Smooth muscle cell (in vitro differentiated cells): ENCODE results near the gene CTCF. TPM values are rescaled to one million over a fixed set of nuclear protein-coding genes. Genes with fewer than 3 reads are reported as not detected.

Experiments
- DNase-seq: peaks from one replicate; lab custom pipeline; 2025; ENCODE audit not compliant: unreplicated experiment; lab: John Stamatoyannopoulos, UW
- H2AFZ ChIP-seq: fragments of 200-600 bp; sonication (generic); 2 replicates; pipeline ENCODE4 v1.6.0; 2016; ENCODE audit warnings: antibody characterized with exemption, low read depth, mild to moderate bottlenecking
- H3F3A ChIP-seq: fragments of 200-600 bp; sonication (generic); 2 replicates; pipeline ENCODE4 v1.6.0; 2017; ENCODE audit warnings: antibody characterized with exemption, low read depth
- H3K27ac ChIP-seq: fragments of 200-600 bp; sonication (generic); 2 replicates; pipeline ENCODE4 v1.5.1; 2016; ENCODE audit warnings: low read depth, mild to moderate bottlenecking
- H3K27me3 ChIP-seq: fragments of 200-600 bp; sonication (generic); 2 replicates; pipeline ENCODE4 v1.6.1; 2016; ENCODE audit warnings: low read depth, mild to moderate bottlenecking
- H3K36me3 ChIP-seq: fragments of 200-600 bp; sonication (generic); 2 replicates; pipeline ENCODE4 v1.5.1; 2016; ENCODE audit warnings: low read depth
- H3K4me1 ChIP-seq: fragments of 200-600 bp; sonication (generic); 2 replicates; pipeline ENCODE4 v1.5.1; 2016; ENCODE audit warnings: low read depth
- H3K4me2 ChIP-seq: fragments of 200-600 bp; sonication (generic); 2 replicates; pipeline ENCODE4 v1.6.0; 2016; ENCODE audit warnings: mild to moderate bottlenecking
- H3K4me3 ChIP-seq: fragments of 200-600 bp; sonication (generic); 2 replicates; pipeline ENCODE4 v1.5.1; 2016; ENCODE audit warnings: mild to moderate bottlenecking
- H3K79me2 ChIP-seq: fragments of 200-600 bp; sonication (generic); 2 replicates; pipeline ENCODE4 v1.6.0; 2016; ENCODE audit warnings: low read depth, mild to moderate bottlenecking
- H3K9ac ChIP-seq: fragments of 200-600 bp; sonication (generic); 2 replicates; pipeline ENCODE4 v1.6.0; 2016; ENCODE audit warnings: low read depth
- H3K9me3 ChIP-seq: fragments of 200-600 bp; sonication (generic); replicated peaks from 2 replicates; pipeline ENCODE4 v1.5.1; 2016; ENCODE audit warnings: low read depth
- H4K20me1 ChIP-seq: fragments of 200-600 bp; sonication (generic); 2 replicates; pipeline ENCODE4 v1.6.0; 2016; ENCODE audit warnings: low read depth
- WGBS: methylation state at CpG from one replicate; pipeline ENCODE4 v1.1.7; 2016; ENCODE audit warnings: low lambda C conversion rate; 5-methylcytosine and 5-hydroxymethylcytosine counted together
- polyA plus RNA-seq: library from polyadenylated mRNA; unstranded; fragments of >200 nt; fragmentation: Nextera tagmentation; extraction: Ambion mirVana; gene quantifications from 2 replicates; pipeline ENCODE4 v1.2.1, GENCODE V29; 2016
- total RNA-seq: library from RNA; depleted of rRNA; stranded (reverse); fragments of >200 nt; gene quantifications from 2 replicates; pipeline ENCODE4 v1.2.3, GENCODE V29; 2014
- TF ChIP-seq, protein P1 (sequence below): fragments of 200-600 bp; sonication (generic); IDR thresholded peaks from 2 replicates; pipeline ENCODE4 v1.5.1; 2017; ENCODE audit warnings: borderline replicate concordance, mild to moderate bottlenecking, antibody characterized with exemption; ENCODE audit not compliant: insufficient read depth, poor library complexity, severe bottlenecking

CTCF gene
- total and polyA plus RNA-seq, 2 experiments from 2014 or later, result 28.4 to 32.4 TPM

DNA sequence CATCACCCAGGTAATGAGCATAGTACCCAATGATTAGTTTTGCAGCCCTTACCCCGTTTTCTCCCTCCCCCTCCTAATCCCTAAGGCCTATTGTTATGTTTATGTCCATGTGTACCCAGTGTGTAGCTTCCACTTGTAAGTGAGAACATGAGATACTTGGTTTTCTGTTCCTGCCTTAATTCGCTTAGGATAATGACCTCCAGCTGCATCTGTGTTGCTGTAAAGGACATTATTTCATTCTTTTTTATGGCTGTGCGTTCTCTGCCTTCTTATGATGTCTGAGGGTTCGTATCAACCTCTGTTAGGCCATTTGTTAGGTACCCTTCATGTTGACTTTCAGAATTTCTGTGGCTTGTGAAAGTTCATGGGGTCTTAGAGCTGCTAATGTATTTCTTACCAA lies 31.0 kb downstream of the CTCF start:
- no peak overlapping the region for H3K4me3 ChIP-seq
- TF ChIP-seq, protein P1, sequence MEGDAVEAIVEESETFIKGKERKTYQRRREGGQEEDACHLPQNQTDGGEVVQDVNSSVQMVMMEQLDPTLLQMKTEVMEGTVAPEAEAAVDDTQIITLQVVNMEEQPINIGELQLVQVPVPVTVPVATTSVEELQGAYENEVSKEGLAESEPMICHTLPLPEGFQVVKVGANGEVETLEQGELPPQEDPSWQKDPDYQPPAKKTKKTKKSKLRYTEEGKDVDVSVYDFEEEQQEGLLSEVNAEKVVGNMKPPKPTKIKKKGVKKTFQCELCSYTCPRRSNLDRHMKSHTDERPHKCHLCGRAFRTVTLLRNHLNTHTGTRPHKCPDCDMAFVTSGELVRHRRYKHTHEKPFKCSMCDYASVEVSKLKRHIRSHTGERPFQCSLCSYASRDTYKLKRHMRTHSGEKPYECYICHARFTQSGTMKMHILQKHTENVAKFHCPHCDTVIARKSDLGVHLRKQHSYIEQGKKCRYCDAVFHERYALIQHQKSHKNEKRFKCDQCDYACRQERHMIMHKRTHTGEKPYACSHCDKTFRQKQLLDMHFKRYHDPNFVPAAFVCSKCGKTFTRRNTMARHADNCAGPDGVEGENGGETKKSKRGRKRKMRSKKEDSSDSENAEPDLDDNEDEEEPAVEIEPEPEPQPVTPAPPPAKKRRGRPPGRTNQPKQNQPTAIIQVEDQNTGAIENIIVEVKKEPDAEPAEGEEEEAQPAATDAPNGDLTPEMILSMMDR, result no peak
- peaks cover 5% of the 10 kb centered on the region for H3K4me1 ChIP-seq
- peaks cover 53% of the 10 kb centered on the region for H4K20me1 ChIP-seq
- H3K27ac ChIP-seq, result no peak overlapping the region
- no peaks in the 10 kb centered on the region for H3K9me3 ChIP-seq
- H2AFZ ChIP-seq, result no peak overlapping the region
- no peaks in the 10 kb centered on the region for H3K27me3 ChIP-seq
- H3K4me2 ChIP-seq, result no peak overlapping the region
- H3K79me2 ChIP-seq, result peaks cover 45% of the 10 kb centered on the region
- H3K9ac ChIP-seq, result no peak overlapping the region
- peaks cover 7% of the 10 kb centered on the region for H3K36me3 ChIP-seq
- H3F3A ChIP-seq, result peaks cover 3% of the 10 kb centered on the region
- no peak for DNase-seq
- 91% methylated on average over 4 of the region's 4 CpGs for WGBS

DNA sequence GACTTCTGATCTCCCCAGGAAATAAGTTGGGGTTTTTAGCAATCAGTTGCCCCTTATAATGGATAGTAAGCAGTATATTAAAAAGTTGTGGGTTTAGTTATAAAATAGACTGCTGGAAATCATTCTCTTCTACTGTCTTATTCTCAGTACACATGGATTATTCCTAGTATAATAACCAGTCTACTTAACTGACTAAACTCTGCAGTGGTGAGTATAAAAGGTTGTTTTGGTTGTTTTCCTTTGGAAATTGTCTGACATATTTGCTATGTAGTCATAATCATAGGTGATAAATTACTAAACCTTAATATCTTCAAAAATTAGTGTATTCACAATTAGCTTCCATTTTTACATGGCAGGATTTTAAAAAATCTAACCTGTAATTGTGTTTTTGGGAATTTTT lies 31.4 kb downstream of the CTCF start:
- H4K20me1 ChIP-seq, result peaks cover 57% of the 10 kb centered on the region
- TF ChIP-seq, protein P1, result no peak
- peaks cover 7% of the 10 kb centered on the region for H3K36me3 ChIP-seq
- no peak overlapping the region for H3K27ac ChIP-seq
- no peak overlapping the region for H3K4me3 ChIP-seq
- peaks cover 3% of the 10 kb centered on the region for H3F3A ChIP-seq
- H3K4me1 ChIP-seq, result peaks cover 5% of the 10 kb centered on the region
- no peak for DNase-seq
- H3K79me2 ChIP-seq, result peaks cover 49% of the 10 kb centered on the region
- no peaks in the 10 kb centered on the region for H3K9me3 ChIP-seq
- no peaks in the 10 kb centered on the region for H3K27me3 ChIP-seq
- H3K4me2 ChIP-seq, result no peak overlapping the region
- no peak overlapping the region for H2AFZ ChIP-seq
- H3K9ac ChIP-seq, result no peak overlapping the region

DNA sequence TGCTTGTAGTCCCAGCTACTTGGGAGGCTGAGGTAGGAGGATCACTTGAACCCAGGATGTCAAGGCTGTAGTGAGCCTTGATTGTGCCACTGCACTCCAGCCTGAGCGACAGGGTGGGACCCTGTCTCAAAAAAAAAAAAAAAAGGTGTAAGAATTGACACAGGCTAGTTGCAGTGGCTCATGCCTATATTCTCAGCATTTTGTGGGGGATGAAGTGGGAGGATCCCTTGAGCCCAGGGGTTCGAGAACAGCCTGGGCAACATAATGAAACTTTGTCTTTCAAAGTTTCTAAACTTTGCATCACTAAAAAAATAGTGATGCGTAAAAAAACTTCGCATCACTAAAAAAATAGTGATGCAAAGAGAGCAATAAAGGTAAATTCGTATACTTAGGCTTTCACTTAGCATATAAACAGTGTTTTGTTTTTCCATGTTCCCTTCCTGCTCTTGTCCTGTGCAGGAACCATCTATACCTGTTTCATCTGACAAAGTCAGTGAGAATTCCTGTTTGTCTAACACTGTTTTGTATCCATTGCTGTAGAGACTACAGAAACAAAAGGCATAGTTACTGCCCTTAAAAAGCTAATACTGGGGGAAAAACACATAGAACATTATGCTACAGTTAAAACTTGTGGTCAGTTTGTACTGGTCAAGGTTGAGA lies 32.1 kb downstream of the CTCF start:
- Histone ChIP-seq H3K9me3 (no peaks in the 10 kb centered on the region), H3K4me3 (no peak overlapping the region), H4K20me1 (peaks cover 63% of the 10 kb centered on the region), H3K79me2 (peaks cover 53% of the 10 kb centered on the region), H3K27me3 (no peaks in the 10 kb centered on the region), H3F3A (peaks cover 3% of the 10 kb centered on the region), H2AFZ (no peak overlapping the region), H3K9ac (no peak overlapping the region), H3K4me1 (peaks cover 5% of the 10 kb centered on the region), H3K36me3 (peaks cover 7% of the 10 kb centered on the region), H3K4me2 (no peak overlapping the region), H3K27ac (no peak overlapping the region)
- no peak for DNase-seq
- 76% methylated on average over 5 of the region's 5 CpGs for WGBS
- TF ChIP-seq, protein P1, result no peak

DNA sequence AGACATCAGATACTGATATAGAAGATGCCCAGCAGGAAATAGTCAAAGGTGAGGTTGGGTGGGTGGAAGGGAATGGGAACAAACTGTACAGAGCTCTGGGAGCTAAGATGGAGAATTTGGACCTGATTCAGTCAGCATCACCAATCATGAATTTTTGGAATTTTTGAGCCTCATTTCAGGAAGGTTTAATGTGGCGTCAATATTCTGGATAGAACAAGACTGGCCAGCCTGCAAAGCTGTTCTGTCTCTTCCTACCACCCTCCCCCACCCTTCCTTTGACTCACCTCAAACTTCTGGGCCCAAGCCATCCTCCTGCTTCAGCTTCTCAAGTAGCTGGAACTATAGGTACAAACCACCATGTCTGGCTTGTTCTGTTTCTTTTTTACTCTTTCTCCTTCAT lies 32.6 kb downstream of the CTCF start:
- H3K79me2 ChIP-seq, result peaks cover 58% of the 10 kb centered on the region
- no peak overlapping the region for H3K4me2 ChIP-seq
- peaks cover 68% of the 10 kb centered on the region for H4K20me1 ChIP-seq

More for the DNA sequence above, 32.6 kb downstream of the CTCF start:
- Histone ChIP-seq H3K27ac (no peak overlapping the region), H3K4me3 (no peak overlapping the region), H3K9me3 (no peaks in the 10 kb centered on the region), H3K9ac (no peak overlapping the region), H2AFZ (no peak overlapping the region), H3F3A (peaks cover 3% of the 10 kb centered on the region), H3K27me3 (no peaks in the 10 kb centered on the region), H3K4me1 (peaks cover 5% of the 10 kb centered on the region), H3K36me3 (peaks cover 1% of the 10 kb centered on the region)
- TF ChIP-seq, protein P1, result no peak
- 80% methylated on average over 1 of the region's 1 CpG for WGBS
- no peak for DNase-seq
